ENCODE data around the gene ADRA2B.
"Not testable (repeated sequence)": the region's sequence is repeated elsewhere in the genome, so short reads cannot be mapped to it uniquely, and the experiment has no call there.

The ADRA2B gene

GRCh38 chr2:96069878-96070277 is 46.5 kb downstream of the ADRA2B start:
- DNase-seq (ENCODE audit: low spot score in 2 of 2); H3K9me3 ChIP-seq; H3K4me3 ChIP-seq; H3K27me3 ChIP-seq (ENCODE audit: low read depth); H3K36me3 ChIP-seq (replicated peaks); H3K4me1 ChIP-seq; in situ Hi-C loops (cut with MboI; ENCODE audit: low sequenced_read_pairs): not testable (repeated sequence)

- H3K4me1 ChIP-seq; H3K27me3 ChIP-seq (ENCODE audit: low read depth); H3K36me3 ChIP-seq (replicated peaks); DNase-seq (ENCODE audit: low spot score in 2 of 2); H3K4me3 ChIP-seq; in situ Hi-C loops (cut with MboI; ENCODE audit: low sequenced_read_pairs); H3K9me3 ChIP-seq: not testable (repeated sequence)
These were observed 48.3 kb downstream of the ADRA2B start for GRCh38 chr2:96067902-96068581.

- H3K4me3 ChIP-seq; in situ Hi-C loops (cut with MboI; ENCODE audit: low sequenced_read_pairs); H3K36me3 ChIP-seq (replicated peaks); H3K4me1 ChIP-seq; H3K27me3 ChIP-seq (ENCODE audit: low read depth); H3K9me3 ChIP-seq; DNase-seq (ENCODE audit: low spot score in 2 of 2): not testable (repeated sequence)
These were observed 49.2 kb downstream of the ADRA2B start for GRCh38 chr2:96067098-96067660.

GRCh38 chr2:96066511-96066910 is 49.9 kb downstream of the ADRA2B start:
- in situ Hi-C loops (cut with MboI; ENCODE audit: low sequenced_read_pairs); H3K36me3 ChIP-seq (replicated peaks); H3K27me3 ChIP-seq (ENCODE audit: low read depth); H3K4me3 ChIP-seq; DNase-seq (ENCODE audit: low spot score in 2 of 2); H3K4me1 ChIP-seq; H3K9me3 ChIP-seq: not testable (repeated sequence)

- H3K27me3 ChIP-seq (ENCODE audit: low read depth); H3K4me3 ChIP-seq; H3K36me3 ChIP-seq (replicated peaks); H3K4me1 ChIP-seq; H3K9me3 ChIP-seq; in situ Hi-C loops (cut with MboI; ENCODE audit: low sequenced_read_pairs); DNase-seq (ENCODE audit: low spot score in 2 of 2): not testable (repeated sequence)
These were observed 50.4 kb downstream of the ADRA2B start for GRCh38 chr2:96065954-96066353.

DNA sequence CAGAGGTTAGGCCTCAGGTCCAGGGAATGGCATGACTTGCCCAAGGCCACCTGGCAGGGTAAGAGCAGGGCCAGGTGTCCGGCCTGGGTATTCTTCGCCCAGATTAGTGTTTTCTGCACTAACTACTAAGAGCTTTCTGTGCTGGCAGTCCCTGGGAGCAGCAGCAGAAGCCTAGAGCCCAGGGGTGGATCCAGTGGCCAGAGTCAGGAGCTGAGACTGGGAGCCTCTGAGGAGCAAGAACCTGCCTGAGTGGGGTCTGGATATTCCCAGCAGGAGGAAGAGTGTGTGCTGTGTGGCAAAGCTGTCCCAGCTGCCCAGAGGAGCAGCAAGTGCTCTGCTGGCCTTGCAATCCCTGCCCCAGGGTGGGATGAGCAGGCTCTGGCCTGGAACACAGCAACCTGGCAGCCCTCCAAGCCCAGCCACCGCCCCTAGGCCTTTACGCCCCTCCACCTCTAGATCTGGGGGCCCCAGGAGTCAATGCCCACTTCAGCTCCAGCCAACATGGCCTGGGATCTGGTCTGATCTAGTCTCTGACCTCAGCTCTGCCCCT is 50.9 kb downstream of the ADRA2B start:
- H3K4me3 ChIP-seq: no peak overlapping the region
- no peaks in the 10 kb centered on the region for H3K9me3 ChIP-seq
- in situ Hi-C loops (cut with MboI; ENCODE audit: low sequenced_read_pairs): no loop called here
- H3K27me3 ChIP-seq (ENCODE audit: low read depth): no peaks in the 10 kb centered on the region
- no peaks in the 10 kb centered on the region for H3K36me3 ChIP-seq (replicated peaks)
- DNase-seq (ENCODE audit: low spot score in 2 of 2): no peak
- no peaks in the 10 kb centered on the region for H3K4me1 ChIP-seq

- H3K36me3 ChIP-seq (replicated peaks); H3K27me3 ChIP-seq (ENCODE audit: low read depth); H3K9me3 ChIP-seq; DNase-seq (ENCODE audit: low spot score in 2 of 2); in situ Hi-C loops (cut with MboI; ENCODE audit: low sequenced_read_pairs); H3K4me1 ChIP-seq; H3K4me3 ChIP-seq: not testable (repeated sequence)
These were observed 51.6 kb downstream of the ADRA2B start for GRCh38 chr2:96064760-96065159.

DNA sequence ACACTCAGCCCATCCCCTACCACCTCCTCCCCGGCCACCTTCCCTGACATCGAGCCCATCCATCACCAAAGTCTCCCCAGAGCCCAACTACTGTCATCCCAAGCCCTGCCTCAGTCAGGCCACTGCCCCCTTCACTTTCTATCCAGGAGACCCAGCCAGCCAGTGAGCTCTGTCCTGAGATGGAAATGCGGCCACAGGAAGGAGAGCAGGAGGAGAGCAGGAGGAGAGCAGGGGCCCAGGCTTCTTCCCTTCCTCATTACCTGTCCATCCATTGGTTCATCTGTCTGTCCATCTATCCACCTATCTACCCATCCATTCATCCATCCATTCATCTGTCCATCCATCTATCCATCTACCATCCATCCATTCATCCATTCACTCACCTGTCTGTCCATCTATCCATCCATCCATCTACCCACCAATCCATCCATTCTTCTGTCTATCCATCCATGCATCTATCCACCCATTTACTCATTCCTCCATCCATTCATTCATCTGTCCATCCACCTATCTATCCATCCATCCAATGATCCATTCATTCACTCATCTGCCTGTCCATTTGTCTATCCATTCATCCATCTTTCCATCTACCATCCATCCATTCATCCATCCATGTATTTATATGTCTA is 52.2 kb downstream of the ADRA2B start:
- H3K4me1 ChIP-seq; DNase-seq (ENCODE audit: low spot score in 2 of 2); H3K36me3 ChIP-seq (replicated peaks); H3K9me3 ChIP-seq; in situ Hi-C loops (cut with MboI; ENCODE audit: low sequenced_read_pairs); H3K27me3 ChIP-seq (ENCODE audit: low read depth); H3K4me3 ChIP-seq: not testable (repeated sequence)

DNA sequence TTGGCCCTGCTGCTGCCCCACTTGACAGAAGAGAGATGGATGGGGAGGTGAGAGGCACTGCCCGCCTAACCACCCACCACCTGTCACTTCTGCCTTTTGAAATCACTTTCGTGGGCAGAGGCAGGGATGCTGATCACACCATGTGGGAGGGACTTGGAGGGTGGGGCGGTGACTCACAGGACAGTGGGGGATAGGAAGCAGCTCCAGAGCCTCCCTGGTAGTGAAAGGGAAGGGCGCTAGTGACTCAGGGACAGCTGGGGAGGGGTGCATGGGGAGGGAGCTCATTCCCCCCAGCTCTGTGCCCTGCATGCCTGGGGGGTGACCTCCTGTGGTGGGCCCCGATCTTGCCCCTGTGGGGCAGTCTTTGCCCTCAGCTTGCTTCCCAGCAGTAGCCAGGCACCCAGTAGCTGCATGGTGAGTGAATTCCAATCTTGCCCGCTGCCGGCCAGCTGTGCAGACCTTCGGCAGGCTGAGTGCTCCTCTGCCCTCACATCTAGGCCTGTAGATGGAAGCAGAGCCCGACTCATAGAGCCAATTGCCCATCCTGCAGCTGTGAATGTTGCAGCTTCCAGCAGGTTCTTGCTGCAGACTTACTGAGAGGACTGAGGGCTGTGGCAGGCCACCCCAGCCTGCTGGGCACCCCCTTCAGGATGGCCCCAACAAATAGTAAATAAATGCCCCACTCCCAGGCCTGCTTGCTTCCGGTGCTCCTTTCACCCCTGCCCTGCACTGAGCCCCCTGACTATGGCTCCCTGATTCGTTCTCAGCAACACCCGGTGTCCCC is 53.1 kb downstream of the ADRA2B start:
- H3K9me3 ChIP-seq; H3K27me3 ChIP-seq (ENCODE audit: low read depth); H3K4me3 ChIP-seq; DNase-seq (ENCODE audit: low spot score in 2 of 2); H3K4me1 ChIP-seq; H3K36me3 ChIP-seq (replicated peaks); in situ Hi-C loops (cut with MboI; ENCODE audit: low sequenced_read_pairs): not testable (repeated sequence)

Measured in HAP-1 (cell line).